AG04450 (cell line): Measurements from ENCODE around the gene ARHGAP26. TPM values are rescaled to one million over a fixed set of nuclear protein-coding genes. Genes with fewer than 3 reads are reported as not detected.

ENCODE experiments used
- CTCF ChIA-PET: fragments of 300-600, 350-600 bp; formaldehyde crosslinking; extraction: SDS; loops from one replicate; lab custom pipeline; 2022; ENCODE audit warnings: antibody characterized with exemption, inconsistent platforms; lab: Charles Lee
- POLR2A ChIA-PET: fragments of 350-600 bp; formaldehyde crosslinking; extraction: SDS; loops from one replicate; lab custom pipeline; 2021; ENCODE audit warnings: antibody characterized with exemption, inconsistent platforms; lab: Yijun Ruan, JAX
- DNase-seq: peaks from one replicate; pipeline ENCODE4 v3.0.0-alpha.2; 2011; ENCODE audit warnings: low read depth, low spot score
- H3K27ac ChIP-seq: one replicate; pipeline ENCODE4 v1.5.1; 2012; ENCODE audit warnings: low read depth, low read length, control low read depth
- H3K27me3 ChIP-seq: one replicate; pipeline ENCODE4 v1.6.0; 2012; ENCODE audit warnings: low read length; ENCODE audit not compliant: control insufficient read depth, insufficient read depth
- H3K4me3 ChIP-seq: 2 replicates; pipeline ENCODE4 v1.5.1; 2011; ENCODE audit warnings: mild to moderate bottlenecking, low read depth, low read length, control low read depth
- H3K9me3 ChIP-seq: 2 replicates; pipeline ENCODE4 v1.5.1; 2012; ENCODE audit warnings: low read length; ENCODE audit not compliant: control insufficient read depth, insufficient read depth
- polyA plus RNA-seq: library from polyadenylated mRNA; depleted of rRNA; stranded (reverse); fragments of >200 nt; gene quantifications from 2 replicates; pipeline ENCODE4 v1.2.3, GENCODE V29; 2011
- TF ChIP-seq, protein P1 (sequence below): IDR thresholded peaks from 2 replicates; pipeline ENCODE4 v1.5.1; 2011; ENCODE audit warnings: low read depth, low read length, control low read depth, inconsistent platforms

ARHGAP26 gene
- polyA plus RNA-seq, 1 experiment: 0.56 TPM

GRCh38 chr5:142795251-142795650 lies 25.1 kb downstream of the ARHGAP26 start:
- CTCF ChIA-PET: no interaction called here
- Histone ChIP-seq H3K27me3 (peaks cover 53% of the 10 kb centered on the region), H3K27ac (no peak overlapping the region), H3K9me3 (no peaks in the 10 kb centered on the region), H3K4me3 (no peak overlapping the region)
- TF ChIP-seq, protein P1, sequence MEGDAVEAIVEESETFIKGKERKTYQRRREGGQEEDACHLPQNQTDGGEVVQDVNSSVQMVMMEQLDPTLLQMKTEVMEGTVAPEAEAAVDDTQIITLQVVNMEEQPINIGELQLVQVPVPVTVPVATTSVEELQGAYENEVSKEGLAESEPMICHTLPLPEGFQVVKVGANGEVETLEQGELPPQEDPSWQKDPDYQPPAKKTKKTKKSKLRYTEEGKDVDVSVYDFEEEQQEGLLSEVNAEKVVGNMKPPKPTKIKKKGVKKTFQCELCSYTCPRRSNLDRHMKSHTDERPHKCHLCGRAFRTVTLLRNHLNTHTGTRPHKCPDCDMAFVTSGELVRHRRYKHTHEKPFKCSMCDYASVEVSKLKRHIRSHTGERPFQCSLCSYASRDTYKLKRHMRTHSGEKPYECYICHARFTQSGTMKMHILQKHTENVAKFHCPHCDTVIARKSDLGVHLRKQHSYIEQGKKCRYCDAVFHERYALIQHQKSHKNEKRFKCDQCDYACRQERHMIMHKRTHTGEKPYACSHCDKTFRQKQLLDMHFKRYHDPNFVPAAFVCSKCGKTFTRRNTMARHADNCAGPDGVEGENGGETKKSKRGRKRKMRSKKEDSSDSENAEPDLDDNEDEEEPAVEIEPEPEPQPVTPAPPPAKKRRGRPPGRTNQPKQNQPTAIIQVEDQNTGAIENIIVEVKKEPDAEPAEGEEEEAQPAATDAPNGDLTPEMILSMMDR: no peak
- no peak for DNase-seq
- POLR2A ChIA-PET: interaction anchor here (0.7 kb wide), 1 partner anchor 29 kb away, joined by 3 read pairs; no protein-coding TSS in a partner anchor

DNA sequence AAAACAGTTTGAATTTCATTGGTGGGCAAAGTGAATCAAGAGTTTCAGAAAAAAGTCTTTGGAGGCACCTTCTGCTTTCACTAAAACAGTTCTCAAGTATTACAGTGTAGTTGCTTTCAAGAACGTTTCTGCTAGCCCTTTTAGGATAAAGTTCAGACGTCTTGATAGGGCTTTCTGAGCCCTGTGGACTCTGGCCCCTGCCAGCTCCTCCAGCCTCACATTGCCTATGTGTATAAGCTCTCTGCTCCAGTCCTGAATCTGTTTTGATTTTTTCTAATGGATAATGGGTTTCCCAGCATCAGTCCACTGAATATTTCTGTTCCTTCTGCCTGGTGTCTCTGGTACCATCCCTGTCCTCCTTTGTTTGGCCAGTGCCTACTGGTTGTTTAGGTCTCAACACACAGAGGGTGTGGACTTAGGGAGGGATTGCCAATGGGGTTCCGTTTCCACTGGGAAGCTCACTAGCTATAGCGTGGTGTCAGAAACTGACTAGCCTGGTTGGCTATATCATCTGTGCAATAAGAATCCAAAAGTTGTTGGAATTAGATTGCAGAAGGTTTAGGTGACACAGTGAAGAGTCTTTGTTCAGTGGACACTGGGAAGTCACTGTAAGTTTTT lies 26.4 kb downstream of the ARHGAP26 start:
- Histone ChIP-seq H3K4me3 (no peak overlapping the region), H3K27ac (no peak overlapping the region), H3K27me3 (peaks cover 51% of the 10 kb centered on the region), H3K9me3 (no peaks in the 10 kb centered on the region)
- TF ChIP-seq, protein P1: no peak
- CTCF ChIA-PET: interaction anchor here (3.3 kb wide), 1 partner anchor 83 kb away, joined by 18 read pairs; no protein-coding TSS in a partner anchor
- DNase-seq: no peak
- POLR2A ChIA-PET: no interaction called here

- POLR2A ChIA-PET: no interaction called here
- Histone ChIP-seq H3K27me3 (peaks cover 46% of the 10 kb centered on the region), H3K9me3 (no peaks in the 10 kb centered on the region), H3K4me3 (no peak overlapping the region), H3K27ac (no peak overlapping the region)
- CTCF ChIA-PET: interaction anchor here (3.3 kb wide), 1 partner anchor 84 kb away, joined by 18 read pairs; no protein-coding TSS in a partner anchor
- DNase-seq: no peak
- TF ChIP-seq, protein P1: no peak
These were observed 27.2 kb downstream of the ARHGAP26 start for GRCh38 chr5:142797420-142797819.

GRCh38 chr5:142798099-142798770 lies 28.1 kb downstream of the ARHGAP26 start:
- H3K27ac ChIP-seq: peak overlapping the region; percentile 11
- H3K27me3 ChIP-seq: peaks cover 44% of the 10 kb centered on the region
- TF ChIP-seq, protein P1: no peak
- no peaks in the 10 kb centered on the region for H3K9me3 ChIP-seq
- ChIA-PET POLR2A (no interaction called here), CTCF (interaction anchor here (3.3 kb wide), 1 partner anchor 85 kb away, joined by 18 read pairs; no protein-coding TSS in a partner anchor)
- no peak overlapping the region for H3K4me3 ChIP-seq
- DNase-seq: no peak
